Measurements from ENCODE around the gene LRRTM3.

LRRTM3 gene

DNA sequence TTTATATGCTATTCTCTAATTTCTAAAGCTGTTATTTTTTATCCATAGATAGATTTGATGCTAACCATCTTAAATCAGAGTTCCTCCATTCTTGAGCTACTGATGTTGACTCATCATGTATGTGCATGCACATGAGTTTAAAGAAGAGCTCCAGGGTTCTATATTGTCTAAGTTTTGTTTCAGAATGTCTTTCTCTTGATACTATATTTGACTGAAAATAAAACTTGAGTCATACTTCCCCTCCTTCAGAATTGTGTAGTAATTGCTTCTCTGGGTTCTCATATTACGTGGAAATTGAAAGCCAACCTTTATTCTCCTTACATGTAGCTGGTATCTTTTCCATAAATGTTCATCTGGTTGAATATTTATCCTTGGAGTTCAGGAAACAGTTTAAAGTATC is 89.4 kb downstream of the LRRTM3 start:
- H3K27me3 ChIP-seq (replicated peaks; ENCODE audit: insufficient read depth, low read length), result no peaks in the 10 kb centered on the region
- H3K4me1 ChIP-seq (ENCODE audit: low read length), result peaks cover 4% of the 10 kb centered on the region
- H3K4me2 ChIP-seq (ENCODE audit: low read depth, low read length), result no peak overlapping the region
- DNase-seq, result peak; percentile 54
- no peak overlapping the region for H3K9ac ChIP-seq (ENCODE audit: low read length)
- TF ChIP-seq EZH2 (optimal IDR thresholded peaks at IDR 0.05; ENCODE audit: low read depth, low read length) (no peak), CTCF (IDR thresholded peaks at IDR 0.05; ENCODE audit: low read length) (no peak), EZH2phosphoT487 (IDR thresholded peaks at IDR 0.05; ENCODE audit: low read length) (no peak)
- H3K79me2 ChIP-seq (ENCODE audit: low read length), result no peaks in the 10 kb centered on the region
- peaks cover 5% of the 10 kb centered on the region; the same call in 1 of the 2 replicates for H3F3A ChIP-seq (ENCODE audit: insufficient read depth, low read length)
- no peaks in the 10 kb centered on the region for H3K36me3 ChIP-seq (replicated peaks; ENCODE audit: insufficient read depth, low read length)
- no peaks in the 10 kb centered on the region for H3K9me3 ChIP-seq (replicated peaks; ENCODE audit: insufficient read depth, low read length)
- no peaks in the 10 kb centered on the region for H4K20me1 ChIP-seq (ENCODE audit: insufficient read depth, low read length)
- no peak overlapping the region for H3K4me3 ChIP-seq (ENCODE audit: low read length)
- no peak overlapping the region for H3K27ac ChIP-seq (ENCODE audit: low read length)
- no peak overlapping the region for H2AFZ ChIP-seq (ENCODE audit: low read length)
- no peaks in the 10 kb centered on the region for H3K9me2 ChIP-seq (replicated peaks; ENCODE audit: insufficient read depth, low read length)

DNA sequence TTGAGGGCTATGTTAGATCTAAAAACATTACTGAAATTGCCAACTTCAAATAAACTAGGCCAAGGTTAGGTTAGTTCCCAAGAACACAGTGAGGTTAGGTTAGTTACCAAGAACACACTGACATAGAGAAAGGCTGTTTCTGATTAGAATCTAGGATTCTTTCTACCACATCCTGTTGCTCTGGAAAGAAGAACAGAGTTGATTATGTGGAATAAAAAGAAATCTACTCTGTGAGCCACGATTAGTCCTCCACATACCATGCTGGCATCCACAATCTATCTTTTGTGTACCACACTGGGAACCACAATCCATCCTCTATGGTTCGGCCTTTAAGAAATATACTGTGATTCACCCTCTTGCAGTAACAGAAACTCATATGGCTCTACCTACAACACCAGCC is 91.4 kb downstream of the LRRTM3 start:
- H3K9ac ChIP-seq (ENCODE audit: low read length), result no peak overlapping the region
- no peaks in the 10 kb centered on the region for H4K20me1 ChIP-seq (ENCODE audit: insufficient read depth, low read length)
- H3K36me3 ChIP-seq (replicated peaks; ENCODE audit: insufficient read depth, low read length), result no peaks in the 10 kb centered on the region

GRCh38 chr10:67022099-67022498 is 96.3 kb downstream of the LRRTM3 start:
- H3K4me3 ChIP-seq (ENCODE audit: low read length), result no peak overlapping the region
- H3K79me2 ChIP-seq (ENCODE audit: low read length), result no peaks in the 10 kb centered on the region
- no peak for DNase-seq
- no peaks in the 10 kb centered on the region for H3K4me1 ChIP-seq (ENCODE audit: low read length)
- no peaks in the 10 kb centered on the region for H3F3A ChIP-seq (ENCODE audit: insufficient read depth, low read length)
- H3K4me2 ChIP-seq (ENCODE audit: low read depth, low read length), result no peak overlapping the region
- H3K9me3 ChIP-seq (replicated peaks; ENCODE audit: insufficient read depth, low read length), result no peaks in the 10 kb centered on the region
- no peak overlapping the region for H2AFZ ChIP-seq (ENCODE audit: low read length)
- H3K27me3 ChIP-seq (replicated peaks; ENCODE audit: insufficient read depth, low read length), result no peaks in the 10 kb centered on the region
- H3K9me2 ChIP-seq (replicated peaks; ENCODE audit: insufficient read depth, low read length), result no peaks in the 10 kb centered on the region
- TF ChIP-seq CTCF (IDR thresholded peaks at IDR 0.05; ENCODE audit: low read length), result no peak
- no peak for TF ChIP-seq EZH2phosphoT487 (IDR thresholded peaks at IDR 0.05; ENCODE audit: low read length)
- TF ChIP-seq EZH2 (optimal IDR thresholded peaks at IDR 0.05; ENCODE audit: low read depth, low read length), result no peak
- H3K27ac ChIP-seq (ENCODE audit: low read length), result no peak overlapping the region
- no peaks in the 10 kb centered on the region for H4K20me1 ChIP-seq (ENCODE audit: insufficient read depth, low read length)
- no peak overlapping the region for H3K9ac ChIP-seq (ENCODE audit: low read length)
- no peaks in the 10 kb centered on the region for H3K36me3 ChIP-seq (replicated peaks; ENCODE audit: insufficient read depth, low read length)

More for the DNA sequence above, 91.4 kb downstream of the LRRTM3 start:
- H3K27me3 ChIP-seq (replicated peaks; ENCODE audit: insufficient read depth, low read length), result no peaks in the 10 kb centered on the region
- peaks cover 4% of the 10 kb centered on the region for H3K4me1 ChIP-seq (ENCODE audit: low read length)
- H3F3A ChIP-seq (ENCODE audit: insufficient read depth, low read length), result peaks cover 5% of the 10 kb centered on the region; the same call in 1 of the 2 replicates
- TF ChIP-seq EZH2 (optimal IDR thresholded peaks at IDR 0.05; ENCODE audit: low read depth, low read length) (no peak), EZH2phosphoT487 (IDR thresholded peaks at IDR 0.05; ENCODE audit: low read length) (no peak), CTCF (IDR thresholded peaks at IDR 0.05; ENCODE audit: low read length) (no peak)
- no peak overlapping the region for H3K27ac ChIP-seq (ENCODE audit: low read length)
- H3K9me2 ChIP-seq (replicated peaks; ENCODE audit: insufficient read depth, low read length), result no peaks in the 10 kb centered on the region
- H3K9me3 ChIP-seq (replicated peaks; ENCODE audit: insufficient read depth, low read length), result no peaks in the 10 kb centered on the region
- no peak overlapping the region for H3K4me3 ChIP-seq (ENCODE audit: low read length)
- no peaks in the 10 kb centered on the region for H3K79me2 ChIP-seq (ENCODE audit: low read length)
- no peak overlapping the region for H3K4me2 ChIP-seq (ENCODE audit: low read depth, low read length)
- DNase-seq, result no peak
- H2AFZ ChIP-seq (ENCODE audit: low read length), result no peak overlapping the region

Data from MM.1S (cell line).